SIG-M5 (cell line): Measurements from ENCODE around the gene ZNF280D.
"Not testable (repeated sequence)": the region's sequence is repeated elsewhere in the genome, so short reads cannot be mapped to it uniquely, and the experiment has no call there.

ENCODE experiments used
- DNase-seq: peaks from one replicate; lab custom pipeline; 2025; lab: John Stamatoyannopoulos, UW

Gene ZNF280D, protein sequence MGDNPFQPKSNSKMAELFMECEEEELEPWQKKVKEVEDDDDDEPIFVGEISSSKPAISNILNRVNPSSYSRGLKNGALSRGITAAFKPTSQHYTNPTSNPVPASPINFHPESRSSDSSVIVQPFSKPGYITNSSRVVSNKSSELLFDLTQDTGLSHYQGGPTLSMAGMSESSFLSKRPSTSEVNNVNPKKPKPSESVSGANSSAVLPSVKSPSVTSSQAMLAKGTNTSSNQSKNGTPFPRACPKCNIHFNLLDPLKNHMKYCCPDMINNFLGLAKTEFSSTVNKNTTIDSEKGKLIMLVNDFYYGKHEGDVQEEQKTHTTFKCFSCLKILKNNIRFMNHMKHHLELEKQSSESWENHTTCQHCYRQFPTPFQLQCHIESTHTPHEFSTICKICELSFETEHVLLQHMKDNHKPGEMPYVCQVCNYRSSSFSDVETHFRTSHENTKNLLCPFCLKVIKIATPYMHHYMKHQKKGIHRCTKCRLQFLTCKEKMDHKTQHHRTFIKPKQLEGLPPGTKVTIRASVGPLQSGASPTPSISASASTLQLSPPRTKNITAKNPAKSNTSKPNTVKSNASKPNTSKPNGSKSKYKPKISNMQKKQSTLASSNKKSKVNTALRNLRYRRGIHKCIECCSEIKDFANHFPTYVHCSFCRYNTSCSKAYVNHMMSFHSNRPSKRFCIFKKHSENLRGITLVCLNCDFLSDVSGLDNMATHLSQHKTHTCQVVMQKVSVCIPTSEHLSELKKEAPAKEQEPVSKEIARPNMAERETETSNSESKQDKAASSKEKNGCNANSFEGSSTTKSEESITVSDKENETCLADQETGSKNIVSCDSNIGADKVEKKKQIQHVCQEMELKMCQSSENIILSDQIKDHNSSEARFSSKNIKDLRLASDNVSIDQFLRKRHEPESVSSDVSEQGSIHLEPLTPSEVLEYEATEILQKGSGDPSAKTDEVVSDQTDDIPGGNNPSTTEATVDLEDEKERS

DNA sequence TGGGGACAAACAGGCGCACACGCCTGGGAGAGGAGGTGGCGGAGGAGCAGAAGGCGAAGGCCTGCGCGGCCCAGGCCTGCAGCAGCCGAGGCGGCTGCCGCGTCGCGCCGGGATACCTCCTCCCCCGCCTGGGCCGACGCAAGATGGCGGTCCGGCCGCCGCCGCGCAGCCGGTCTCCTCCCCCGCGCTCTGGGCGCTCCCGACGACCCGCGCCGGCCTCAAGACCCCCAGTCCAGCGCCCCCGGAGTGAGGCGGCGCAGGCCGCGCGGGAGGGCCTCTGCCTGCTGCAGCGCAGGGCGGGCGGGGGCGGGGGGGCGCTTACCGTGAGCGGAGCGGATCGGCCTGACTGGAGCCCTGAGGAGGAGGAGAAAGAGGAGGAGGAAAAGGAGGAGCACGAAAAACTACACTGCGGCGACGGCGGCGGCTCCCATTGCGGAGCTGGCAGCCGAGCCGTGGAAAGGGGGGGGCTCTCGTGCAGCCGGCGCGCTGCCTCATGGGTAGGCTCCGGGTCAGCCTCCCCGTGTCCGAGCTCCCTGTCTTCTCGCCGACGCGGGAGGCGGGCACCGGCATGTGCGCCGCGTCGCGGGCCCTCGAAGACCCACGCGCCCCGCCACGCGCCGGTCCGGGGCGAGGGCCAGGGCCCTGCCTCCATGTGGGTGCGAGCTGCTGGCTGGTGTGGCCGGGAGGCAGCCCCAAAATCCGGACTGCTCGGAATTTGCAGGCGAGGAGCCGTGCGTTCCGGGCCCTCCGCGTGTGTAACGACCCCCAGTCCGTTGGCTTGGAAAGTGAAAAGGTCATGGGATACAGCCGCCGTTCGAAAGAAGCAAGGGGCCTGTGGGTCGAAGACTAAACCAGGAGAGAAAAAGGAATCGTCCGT lies at the start of gene ZNF280D:
Gene ZNF280D, minus strand, starts transcription at position 374 of the 877 bp plus-strand sequence. CDS start 26,400 bp downstream, outside the sequence.
- DNase-seq = peak; percentile 12

DNA sequence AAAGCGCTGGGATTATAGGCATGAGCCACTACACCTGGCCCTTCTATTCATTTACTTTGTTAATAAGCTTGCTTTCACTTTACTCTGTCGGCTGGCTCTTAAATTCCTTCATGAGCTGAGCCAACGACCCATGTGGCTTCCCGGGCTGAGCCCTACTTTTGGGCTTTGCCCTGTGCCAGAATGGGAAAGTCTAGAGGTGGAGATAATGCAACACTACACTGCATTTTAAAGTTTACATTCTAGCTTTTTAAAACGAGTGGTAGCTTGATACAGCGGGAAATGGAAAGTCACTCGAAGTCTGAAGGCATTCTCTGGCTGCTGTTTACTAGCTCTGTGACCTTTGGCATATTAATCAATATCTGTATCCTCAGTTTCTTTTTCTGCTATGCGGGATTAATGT lies 49.0 kb upstream of the ZNF280D start:
- DNase-seq = no peak

DNA sequence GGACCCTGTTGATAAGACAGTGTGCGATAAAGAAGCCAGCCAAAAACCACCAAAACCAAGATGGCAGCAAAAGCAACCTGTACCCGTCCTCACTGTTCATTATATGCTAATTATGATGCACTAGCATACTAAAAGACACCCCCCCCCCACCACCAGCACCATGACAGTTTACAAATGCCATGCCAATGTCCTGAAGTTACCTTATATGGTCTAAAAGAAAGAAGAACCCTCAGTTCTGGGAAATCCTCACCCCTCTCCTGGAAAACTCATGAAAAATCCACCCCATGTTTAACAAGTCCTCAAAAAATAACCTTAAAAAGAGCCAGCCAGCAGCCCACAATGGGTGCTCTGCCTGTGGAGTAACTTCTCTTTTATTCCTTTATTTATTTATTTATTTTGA lies 48.4 kb upstream of the ZNF280D start:
- DNase-seq = no peak

DNA sequence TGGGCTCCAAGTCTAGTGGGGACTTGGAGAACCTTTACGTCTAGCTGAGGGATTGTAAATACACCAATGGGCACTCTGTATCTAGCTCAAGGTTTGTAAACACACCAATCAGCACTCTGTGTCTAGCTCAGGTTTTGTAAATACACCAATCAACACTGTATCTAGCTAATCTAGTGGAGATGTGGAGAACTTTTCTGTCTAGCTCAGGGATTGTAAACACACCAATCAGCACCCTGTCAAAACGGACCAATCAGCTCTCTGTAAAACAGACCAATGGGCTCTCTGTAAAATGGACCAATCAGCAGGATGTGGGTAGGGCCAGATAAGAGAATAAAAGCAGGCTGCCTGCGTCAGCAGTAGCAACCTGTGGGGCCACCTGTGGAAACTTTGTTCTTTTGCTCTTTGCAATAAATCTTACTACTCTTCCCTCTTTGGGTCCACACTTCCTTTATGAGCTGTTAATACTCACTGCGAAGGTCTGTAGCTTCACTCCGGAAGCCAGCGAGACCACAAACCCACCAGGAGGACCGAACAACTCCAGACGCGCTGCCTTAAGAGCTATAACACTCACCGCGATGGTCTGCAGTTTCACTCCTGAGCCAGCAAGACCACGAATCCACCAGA lies 46.9 kb upstream of the ZNF280D start:
- DNase-seq = not testable (repeated sequence)

DNA sequence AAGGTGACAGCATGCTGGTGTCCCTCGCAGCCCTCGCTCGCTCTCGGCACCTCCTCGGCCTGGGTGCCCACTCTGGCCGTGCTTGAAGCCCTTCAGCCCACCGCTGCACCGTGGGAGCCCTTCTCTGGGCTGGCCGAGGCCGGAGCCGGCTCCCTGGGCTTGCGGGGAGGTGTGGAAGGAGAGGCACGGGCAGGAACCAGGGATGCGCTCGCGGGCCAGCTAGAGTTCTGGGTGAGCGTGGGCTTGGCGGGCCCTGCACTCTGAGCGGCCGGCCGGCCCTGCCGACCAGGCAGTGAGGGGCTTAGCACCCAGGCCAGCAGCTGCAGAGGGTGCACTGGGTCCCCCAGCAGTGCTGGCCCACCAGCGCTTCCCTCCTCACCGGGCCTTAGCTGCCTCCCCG lies 46.1 kb upstream of the ZNF280D start:
- not testable (repeated sequence) for DNase-seq

DNA sequence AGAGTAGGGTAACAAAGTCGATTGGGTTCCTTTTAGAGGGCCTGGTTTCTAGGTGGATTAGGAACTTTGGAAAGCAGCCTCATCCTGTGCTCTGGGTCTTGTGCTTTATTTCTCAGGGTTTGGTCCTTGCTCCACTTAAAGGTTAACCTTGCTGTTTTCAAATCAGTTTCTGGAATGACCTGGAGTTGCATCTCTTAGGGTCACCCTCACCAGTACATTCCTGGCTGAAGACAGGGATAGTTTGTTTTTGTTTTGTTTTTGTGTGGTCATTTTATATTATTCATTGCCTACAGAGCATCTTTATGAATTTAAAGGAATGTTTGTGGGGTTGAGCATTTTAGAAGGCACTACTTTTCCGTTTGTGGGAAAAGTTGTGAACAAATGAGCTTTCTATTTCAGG lies 45.5 kb upstream of the ZNF280D start:
- no peak for DNase-seq

DNA sequence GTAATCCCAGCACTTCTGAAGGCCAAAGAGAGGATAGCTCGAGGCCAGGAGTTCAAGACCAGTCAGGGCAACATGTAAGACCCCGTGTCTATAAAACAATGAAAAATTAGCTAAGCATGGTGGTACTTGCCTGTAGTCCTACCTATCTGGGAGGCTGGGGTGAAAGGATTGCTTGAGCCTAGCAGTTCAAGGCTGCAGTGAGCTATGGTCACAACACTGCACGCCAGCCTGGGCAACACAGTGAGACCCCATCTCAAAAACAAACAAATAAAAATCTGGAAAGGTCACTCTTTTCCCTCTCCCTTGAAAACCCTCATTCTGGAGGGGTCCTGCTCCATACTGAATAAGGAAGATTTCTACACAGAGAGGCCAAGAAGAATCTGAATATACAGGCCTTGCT lies 43.5 kb upstream of the ZNF280D start:
- DNase-seq = no peak

DNA sequence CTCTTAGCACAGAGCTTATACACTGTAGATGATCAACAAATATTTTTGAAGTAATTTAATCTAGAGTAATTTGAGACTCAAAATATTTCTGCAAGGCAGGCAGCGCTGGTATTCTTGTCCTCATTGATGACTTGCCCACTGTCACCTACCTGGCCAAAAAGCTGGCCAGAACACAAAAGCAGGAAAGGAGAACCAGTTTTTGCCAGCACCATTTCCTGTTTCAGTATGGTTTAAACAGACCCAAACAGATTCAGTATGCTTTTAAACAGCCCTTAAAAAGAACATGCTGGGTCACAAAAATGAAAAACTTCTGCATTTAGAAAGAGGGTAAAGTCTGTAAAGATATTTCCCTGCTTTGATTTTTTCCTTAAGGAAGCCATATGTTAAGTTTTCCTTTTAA lies 42.3 kb upstream of the ZNF280D start:
- DNase-seq = no peak

DNA sequence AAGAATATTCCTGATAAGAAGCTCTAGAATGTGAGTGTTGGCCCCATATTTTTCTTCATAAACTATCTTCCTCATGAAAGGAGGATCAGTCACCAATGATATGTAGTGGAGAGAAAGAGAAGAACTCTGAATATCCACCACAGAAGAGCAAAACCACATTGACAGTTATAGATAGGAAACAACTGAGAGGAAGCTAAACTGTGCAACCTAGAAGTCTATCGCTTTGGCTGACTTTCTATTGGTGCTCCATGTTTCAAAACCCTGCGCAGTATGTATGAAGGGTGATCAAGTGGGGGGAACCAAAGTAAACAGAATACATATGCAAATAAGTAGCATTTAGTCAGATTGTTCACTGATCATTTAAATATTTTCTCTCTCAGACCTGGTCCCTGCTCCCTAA lies 41.0 kb upstream of the ZNF280D start:
- DNase-seq = no peak

DNA sequence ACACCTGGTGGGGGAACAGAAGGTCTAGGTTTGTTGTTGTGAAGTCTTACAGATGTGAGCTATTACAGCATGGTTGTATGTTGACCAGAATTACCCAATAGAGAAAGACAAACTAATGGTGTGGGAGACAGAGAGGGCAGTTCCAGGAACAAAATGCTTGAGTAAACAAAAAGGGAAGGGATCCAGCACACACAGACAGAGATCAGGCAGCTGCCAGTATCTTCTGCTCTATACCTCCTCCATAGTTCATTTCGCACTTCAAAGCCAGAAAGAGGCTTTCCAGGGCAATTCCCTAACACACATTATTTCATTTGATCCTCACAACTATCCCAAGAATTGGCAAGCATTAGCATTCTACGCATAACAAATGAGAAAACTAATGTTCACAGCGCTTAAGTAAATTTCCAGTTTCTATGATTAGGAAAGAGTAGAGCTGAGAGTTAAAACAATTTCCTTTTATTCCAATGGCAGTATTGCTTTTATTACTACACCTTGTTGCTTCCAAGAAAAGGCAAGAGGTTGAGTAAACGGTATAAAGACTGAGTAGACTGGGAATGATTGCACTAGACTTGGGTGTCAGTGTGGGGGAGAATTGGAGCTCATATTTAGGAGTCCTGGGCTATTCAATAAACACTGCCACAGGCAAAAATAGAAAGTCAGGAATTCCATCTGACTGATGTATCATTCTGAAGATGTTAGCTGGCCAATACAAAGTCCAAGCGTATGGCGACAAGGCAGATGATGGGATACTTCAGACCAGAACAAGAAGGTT lies 39.7 kb upstream of the ZNF280D start:
- no peak for DNase-seq

DNA sequence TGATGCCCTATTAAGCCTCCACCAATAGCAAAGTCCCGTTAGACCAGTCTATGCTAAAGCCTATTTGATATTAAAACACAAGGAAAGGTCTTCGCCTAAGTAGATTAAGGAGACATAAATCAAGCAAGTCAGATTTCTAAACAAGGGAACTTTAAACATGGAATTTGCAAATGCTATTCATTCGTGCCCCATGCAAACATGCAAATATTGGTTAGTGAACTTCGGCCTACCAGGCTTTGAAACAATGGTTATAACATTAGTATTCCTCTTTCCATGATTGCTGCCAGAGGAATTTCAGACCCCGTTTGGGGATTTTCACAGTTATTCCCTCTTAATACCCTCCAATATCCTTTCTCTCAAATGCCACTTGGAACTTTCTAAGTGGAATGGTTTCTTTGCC lies 36.9 kb upstream of the ZNF280D start:
- no peak for DNase-seq

DNA sequence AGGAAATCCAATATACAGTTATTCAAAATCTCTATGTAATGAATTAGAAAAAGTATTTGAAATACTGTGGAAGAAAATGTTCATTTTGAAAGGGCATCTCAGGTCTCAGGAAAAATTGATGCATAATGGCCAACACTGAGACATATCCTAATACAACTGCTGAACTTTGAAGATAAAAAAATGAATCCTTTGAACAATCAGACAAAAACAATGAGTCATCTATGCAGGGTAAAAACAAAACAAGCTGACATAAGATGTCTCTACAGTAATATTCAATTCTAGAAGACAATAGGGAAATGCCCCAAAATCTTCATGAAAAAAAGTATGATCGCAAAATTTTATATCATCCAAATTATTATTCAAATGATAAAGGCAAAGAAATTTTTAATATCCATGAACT lies 34.0 kb upstream of the ZNF280D start:
- no peak for DNase-seq

DNA sequence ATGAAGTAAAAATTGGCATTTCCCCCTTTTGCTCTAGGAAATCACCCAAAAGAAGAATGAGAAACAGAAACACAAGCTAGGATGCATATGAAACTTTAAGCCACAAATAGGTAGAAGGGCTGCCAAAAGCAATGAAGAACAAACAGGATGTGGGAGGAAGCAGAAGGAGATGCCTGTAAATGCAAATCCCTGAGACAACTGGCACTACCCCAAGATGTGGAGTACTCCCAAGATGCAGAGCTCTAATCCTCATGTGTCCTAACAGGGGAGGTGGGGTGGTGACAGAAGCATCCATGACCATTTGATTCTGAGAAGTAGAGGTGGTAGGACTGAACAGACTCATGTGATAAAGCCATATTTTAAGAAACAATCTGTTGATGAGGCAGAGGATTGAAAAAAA lies 31.9 kb upstream of the ZNF280D start:
- DNase-seq = no peak

DNA sequence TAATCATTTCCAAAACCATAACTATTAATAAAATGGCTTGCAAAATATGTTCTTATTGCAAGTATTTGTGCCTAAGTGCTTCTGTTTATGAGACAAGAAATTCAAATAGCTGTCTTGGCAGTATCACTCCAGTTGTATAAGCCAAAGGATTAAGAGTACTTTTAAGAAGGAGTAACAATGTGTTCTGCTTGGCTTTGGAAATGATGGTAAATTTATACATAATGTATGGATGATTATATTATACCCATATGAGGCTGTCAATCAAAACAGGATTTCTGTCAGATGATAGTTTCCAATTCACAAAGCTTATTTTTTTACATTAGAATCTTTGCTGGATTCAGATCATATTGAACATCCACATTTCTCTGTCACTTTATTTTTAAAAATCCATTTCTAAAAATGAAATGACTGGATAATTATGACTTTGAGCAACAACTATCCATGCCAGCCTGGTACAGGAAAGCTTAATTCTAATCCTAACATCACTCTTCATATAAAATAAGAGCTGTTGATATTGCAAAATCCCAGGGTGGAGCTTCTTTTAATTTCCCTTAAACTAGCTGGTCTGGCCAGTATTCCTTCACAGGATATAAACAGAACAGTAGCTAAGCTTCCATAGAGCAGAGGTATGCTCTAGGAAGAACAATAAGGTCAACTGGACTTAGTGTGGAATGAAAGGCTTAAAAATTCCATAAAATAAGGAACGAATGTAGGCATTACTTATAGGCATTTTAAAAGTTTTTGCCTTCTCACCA lies 30.0 kb upstream of the ZNF280D start:
- no peak for DNase-seq

DNA sequence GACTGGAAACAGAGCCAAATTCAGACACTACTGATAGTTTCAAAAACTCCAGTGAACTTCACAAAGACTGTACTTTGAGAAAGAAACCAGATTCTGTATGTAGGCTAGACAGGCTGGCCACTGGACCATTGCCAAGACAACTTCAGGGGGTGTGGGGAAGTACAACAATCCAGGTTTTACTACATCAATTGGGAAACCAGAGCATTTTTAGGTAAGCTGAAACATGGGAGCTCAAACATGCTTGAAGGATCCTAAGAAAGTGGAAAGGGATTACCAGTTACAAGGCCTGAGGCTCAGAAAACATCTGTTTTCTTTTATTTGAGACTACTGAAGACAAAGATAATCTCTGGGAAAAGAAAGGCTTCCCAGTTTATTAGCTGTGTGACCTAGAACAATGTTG lies 26.9 kb upstream of the ZNF280D start:
- no peak for DNase-seq

DNA sequence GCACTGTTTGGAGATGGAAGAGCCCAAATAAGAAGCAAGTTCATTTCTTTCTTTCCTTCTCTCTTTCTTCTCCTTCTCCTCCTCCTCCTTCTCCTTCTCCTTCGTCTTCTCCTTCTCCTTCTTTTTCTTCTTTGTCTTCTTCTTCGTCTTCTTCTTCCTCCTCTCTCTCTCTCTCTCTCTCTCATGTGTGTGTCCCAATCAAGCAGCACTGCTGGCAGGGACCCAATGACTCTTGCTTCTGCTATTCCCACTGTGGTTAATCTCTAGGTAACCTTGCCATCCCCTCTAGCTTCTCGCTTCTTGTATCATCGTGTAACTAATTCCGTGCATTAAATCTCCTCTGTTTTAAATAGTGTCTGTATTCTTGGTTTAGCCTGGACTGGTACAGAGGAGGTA lies 26.1 kb upstream of the ZNF280D start:
- DNase-seq = no peak

DNA sequence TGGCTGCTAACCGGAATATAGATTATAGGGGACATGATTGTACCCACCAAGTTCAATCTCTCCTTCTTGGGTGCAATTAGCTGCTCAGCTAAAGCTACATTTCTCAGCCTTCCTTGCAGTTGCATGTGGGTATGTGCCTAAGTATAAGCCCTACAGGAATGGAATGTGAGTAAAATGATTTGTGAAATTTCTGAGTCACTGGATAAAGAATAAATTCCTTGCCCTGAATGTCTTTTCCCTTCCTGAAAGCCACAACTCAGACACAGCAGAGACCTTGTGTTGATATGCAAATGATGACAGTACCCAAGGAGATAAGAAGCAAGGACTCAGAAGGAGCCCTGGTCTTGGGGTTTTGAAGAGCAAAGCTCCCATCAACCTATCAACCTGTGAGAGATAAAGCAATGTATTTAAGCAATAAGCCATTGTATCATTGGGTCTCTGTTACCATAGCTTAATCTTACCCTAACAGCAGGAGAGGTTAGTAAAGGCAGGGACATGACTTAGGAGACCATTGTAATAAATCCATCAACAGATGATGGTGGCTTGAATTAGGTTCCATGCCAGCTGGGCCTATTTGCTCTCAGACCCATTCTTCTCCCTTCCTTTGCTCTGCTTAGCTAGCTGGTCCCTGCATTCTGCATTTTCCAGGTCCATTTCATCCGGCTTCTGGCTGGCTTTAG lies 25.6 kb upstream of the ZNF280D start:
- no peak for DNase-seq

DNA sequence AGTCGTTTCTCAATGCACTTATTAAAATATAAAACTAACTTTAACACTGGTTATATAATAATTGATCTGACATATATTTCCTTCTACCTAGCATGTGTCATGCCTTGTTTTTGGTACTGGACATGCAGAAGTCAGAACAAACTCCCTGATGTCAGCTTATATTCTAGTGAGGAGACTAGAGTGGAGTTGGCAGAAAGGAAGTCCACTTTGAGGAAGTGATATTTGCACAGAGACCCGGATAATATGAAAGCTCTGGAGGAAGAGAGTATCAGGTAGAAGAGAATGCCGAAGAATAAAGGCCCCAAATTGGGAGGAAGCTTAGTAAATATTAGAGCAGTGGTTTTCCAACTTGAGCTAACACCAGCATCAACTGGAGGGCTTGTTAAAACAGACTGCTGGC lies 24.6 kb upstream of the ZNF280D start:
- DNase-seq = no peak

DNA sequence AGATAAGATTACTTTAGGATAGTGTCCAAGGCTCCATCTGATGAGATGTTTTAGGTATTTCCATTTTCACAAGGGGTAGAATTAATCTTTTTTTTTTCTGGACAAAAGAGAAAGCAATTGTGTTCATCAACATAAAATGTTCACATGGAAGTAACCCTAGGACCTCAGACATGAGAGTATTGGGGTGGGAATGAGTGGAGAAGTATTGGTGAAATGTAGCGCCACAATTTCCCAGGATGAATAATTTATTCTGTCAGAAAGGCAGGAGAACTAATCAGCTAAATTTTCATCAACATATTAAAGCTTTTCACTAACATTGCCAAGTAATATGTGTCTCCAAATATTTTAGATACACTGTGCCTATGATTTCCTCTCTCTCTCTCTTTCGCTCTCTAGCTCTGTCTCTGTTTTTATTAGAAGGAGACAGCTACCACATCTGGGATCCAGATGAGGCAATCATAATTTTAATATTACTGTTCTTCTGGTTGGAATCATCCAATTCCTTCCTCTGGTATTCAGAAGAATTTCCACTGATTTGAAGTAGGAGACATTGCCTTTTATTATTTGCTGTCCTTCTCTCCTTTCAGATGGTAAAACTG lies 21.6 kb upstream of the ZNF280D start:
- DNase-seq = no peak
